GM20431 (cell line): ENCODE data around the gene DNMT3B.
"Not testable (repeated sequence)": the region's sequence is repeated elsewhere in the genome, so short reads cannot be mapped to it uniquely, and the experiment has no call there.

Experiments
- in situ Hi-C: fragments of 300-500 bp; cut with MseI, MboI; formaldehyde crosslinking; loops from one replicate; pipeline ENCODE4 v1.15.0; 2020; ENCODE audit warnings: low sequenced_read_pairs; ENCODE audit not compliant: unreplicated experiment

The DNMT3B gene

GRCh38 chr20:32786059-32786760, 24.0 kb downstream of the DNMT3B start:
- in situ Hi-C loops: no loop called here

DNA sequence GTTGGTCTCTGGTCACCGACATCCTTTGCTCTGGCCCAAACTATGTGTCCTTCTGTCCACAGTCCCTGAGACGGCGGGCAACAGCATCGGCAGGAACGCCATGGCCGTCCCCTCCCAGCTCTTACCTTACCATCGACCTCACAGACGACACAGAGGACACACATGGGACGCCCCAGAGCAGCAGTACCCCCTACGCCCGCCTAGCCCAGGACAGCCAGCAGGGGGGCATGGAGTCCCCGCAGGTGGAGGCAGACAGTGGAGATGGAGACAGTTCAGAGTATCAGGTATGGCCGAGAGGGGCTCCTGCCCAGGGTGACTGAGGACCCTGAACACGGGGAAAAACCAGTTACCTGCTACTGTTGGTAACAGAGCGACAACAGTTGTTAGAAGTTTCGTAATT, 25.0 kb downstream of the DNMT3B start:
- in situ Hi-C loops: no loop called here

DNA sequence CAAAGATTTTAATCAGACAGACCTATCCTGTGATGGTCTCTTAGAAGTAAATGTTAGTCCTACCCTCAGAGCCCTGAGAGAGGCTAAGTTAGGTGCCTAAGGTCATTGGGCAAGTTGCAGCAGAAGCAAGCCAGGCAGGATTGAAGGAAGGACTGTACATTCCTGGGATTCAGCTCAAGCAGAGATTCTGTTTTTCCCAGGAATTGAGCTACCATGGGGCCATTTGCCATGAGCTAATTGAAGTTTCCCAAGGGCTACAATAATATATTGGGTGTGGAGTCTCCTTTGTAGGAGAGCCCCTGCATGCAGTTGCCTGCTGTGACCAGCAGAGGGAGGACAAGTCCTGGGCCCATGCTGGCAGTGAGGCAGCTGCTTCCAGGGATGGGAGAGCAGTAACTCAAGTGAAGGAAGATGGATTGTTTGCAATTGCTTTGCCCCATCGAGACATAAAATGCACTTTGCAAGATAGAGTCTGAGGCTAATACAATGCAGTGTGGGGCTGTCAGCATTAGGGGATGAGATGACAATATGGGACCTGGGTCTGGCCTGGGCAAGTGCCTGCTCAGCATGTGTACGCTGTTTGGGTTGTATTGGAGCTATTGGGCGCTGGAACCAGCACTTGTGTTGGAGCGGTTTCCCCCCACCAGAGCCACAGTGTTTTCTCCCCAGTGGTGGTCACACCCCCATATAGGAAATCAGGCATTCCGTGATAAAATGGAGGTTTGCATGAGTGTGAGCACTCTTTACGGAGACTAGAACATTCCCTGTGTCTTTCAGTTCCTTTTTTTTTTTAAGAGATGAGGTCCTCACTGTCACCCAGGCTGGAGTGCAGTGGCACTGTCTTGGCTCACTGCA, 27.9 kb downstream of the DNMT3B start:
- in situ Hi-C loops: no loop called here

DNA sequence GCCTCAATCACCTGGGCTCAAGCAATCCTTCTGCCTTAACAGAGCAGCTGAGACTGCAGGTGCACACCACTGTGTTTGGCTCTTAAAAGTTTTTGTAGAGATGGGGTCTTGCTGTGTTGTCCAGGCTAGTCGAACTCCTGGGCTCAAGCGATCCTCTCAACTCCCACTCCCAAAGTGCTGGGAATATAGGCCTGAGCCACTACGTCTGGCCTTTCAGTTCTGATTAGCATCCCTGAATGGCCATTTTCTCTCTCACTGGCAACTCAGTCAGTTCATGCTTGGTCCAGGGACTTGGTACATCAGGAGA, 28.5 kb downstream of the DNMT3B start:
- in situ Hi-C loops: no loop called here

DNA sequence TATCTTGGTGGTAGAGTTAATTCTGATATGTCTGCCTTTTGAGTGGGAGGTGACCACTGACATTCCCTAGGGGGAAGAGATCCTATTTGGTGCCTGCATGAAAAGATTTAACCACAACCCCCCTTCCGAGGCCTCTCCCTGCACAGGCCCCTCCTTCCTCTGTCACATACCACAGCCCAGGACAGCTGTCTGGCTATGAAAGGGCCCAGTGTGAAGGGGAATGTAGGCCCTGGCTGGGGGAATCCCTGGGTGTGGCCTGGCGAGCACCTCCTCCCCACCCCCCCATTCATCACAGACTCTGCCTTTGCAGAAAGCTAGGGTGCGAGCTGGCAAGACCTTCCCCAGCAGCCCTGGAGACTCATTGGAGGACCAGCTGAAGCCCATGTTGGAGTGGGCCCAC, 30.1 kb downstream of the DNMT3B start:
- in situ Hi-C loops: no loop called here

- in situ Hi-C loops: no loop called here
These were observed 30.7 kb downstream of the DNMT3B start for GRCh38 chr20:32792731-32793458.

- in situ Hi-C loops: no loop called here
These were observed 34.3 kb downstream of the DNMT3B start for GRCh38 chr20:32796383-32796948.

GRCh38 chr20:32796981-32797451, 34.8 kb downstream of the DNMT3B start:
- in situ Hi-C loops: no loop called here

GRCh38 chr20:32797571-32797970, 35.4 kb downstream of the DNMT3B start:
- in situ Hi-C loops: not testable (repeated sequence)

- in situ Hi-C loops: no loop called here
These were observed 36.1 kb downstream of the DNMT3B start for GRCh38 chr20:32798046-32798981.

DNA sequence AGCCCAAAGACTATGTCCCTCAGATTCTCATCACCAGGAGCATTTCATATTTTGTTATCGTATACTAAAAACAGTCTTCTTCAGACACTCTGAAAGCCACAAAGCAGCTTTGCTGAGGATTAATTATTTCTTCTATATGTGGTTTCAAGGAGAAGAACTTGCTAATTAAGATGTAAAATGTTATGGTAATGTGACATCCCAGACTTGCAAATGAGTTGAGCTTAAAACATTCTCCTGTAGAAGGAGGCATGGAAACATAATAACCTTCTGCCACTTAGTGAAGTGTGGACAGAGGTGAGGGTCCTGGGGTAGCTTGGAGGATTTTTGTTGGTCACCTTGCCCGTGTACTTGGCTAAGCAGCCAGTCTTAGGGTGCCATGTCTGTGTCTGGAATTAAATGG, 40.9 kb downstream of the DNMT3B start:
- in situ Hi-C loops: no loop called here

DNA sequence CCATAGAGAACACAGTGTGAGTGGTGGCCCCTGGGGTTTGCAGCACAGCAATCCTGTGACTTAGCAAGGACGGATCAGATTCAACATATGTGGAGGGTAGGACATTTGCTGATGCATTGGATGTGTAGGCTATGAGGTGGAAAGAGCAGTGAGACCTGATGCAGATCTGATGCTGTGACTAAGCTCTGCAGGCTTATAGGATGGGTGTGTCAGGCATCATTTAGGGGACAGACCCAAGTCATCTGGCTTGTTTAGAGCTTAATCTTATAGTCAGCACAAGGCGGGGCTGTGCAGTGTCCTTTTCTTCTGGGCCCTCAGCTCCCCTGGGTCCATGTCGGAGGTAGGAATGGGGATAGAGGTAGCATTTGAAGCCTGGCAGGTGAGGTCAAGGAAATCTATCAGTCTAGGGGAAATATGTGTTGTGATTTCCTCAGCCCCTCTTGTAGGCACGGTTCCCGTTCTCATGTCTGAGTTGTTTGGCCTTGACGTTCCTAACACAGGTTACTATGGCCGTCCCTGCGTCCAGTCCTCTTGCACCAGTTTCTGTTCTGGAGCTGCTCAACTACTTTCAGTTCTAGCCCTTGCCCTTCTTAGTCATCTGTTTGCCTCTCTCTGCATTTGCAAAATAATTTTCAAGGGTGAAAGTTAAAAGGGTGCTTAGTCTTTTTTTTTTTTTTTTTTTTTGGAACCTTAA, 42.0 kb downstream of the DNMT3B start:
- in situ Hi-C loops: no loop called here

- in situ Hi-C loops: no loop called here
These were observed 42.6 kb downstream of the DNMT3B start for GRCh38 chr20:32804817-32805216.

DNA sequence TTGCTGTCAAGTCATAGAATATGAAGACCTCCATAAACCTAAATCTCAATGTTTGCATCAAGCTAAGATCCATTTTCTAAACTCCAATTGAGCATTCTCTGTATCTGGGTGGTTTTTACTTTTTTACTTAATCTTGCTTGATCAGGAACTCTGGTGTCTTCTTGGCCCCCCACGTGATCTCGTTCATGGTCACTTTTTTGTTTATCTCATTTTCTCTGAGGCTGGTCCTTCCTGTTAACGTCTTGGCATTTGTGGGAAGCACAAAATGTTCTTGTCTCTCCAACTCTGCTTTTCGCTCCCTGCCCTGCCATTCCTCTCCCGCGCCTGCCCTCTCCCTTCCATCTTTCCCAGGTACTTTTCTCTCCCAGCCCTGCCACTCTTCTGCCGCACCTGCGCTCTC, 43.5 kb downstream of the DNMT3B start:
- in situ Hi-C loops: no loop called here

- in situ Hi-C loops: no loop called here
These were observed 44.2 kb downstream of the DNMT3B start for GRCh38 chr20:32806356-32806755.

GRCh38 chr20:32807706-32808105, 45.5 kb downstream of the DNMT3B start:
- in situ Hi-C loops: no loop called here

DNA sequence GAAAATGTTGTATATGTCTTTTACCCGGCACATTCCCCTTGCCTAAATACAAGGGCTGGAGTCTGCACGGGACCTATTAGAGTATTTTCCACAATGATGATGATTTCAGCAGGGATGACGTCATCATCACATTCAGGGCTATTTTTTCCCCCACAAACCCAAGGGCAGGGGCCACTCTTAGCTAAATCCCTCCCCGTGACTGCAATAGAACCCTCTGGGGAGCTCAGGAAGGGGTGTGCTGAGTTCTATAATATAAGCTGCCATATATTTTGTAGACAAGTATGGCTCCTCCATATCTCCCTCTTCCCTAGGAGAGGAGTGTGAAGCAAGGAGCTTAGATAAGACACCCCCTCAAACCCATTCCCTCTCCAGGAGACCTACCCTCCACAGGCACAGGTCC, 46.3 kb downstream of the DNMT3B start:
- in situ Hi-C loops: no loop called here

DNA sequence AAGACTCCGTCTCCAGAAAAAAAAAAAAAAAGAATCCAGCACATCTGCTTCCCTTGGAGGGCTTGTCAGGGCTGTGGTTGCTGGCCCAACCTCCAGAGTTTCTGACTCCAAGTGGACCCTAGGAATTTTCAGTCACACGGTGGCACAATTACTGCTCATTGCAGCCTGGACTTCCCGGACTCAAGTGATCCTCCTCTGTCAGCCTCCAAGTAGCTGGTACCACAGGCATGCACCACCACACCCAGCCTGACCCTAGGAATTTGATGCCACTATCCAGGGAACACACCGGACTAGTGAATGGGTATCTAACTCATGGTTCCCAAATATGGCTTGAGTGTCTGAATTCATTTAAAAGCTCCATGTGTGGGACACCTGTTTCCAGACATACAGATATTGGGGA, 47.7 kb downstream of the DNMT3B start:
- in situ Hi-C loops: no loop called here

GRCh38 chr20:32810941-32811340, 48.8 kb downstream of the DNMT3B start:
- in situ Hi-C loops: no loop called here
